Neural cell (in vitro differentiated cells): ENCODE measurements around the gene BORA.

Experiments
- EP300 ChIP-seq: fragments of 450-650 bp; conservative IDR thresholded peaks from 2 replicates; pipeline ENCODE4 v1.6.1; 2014; ENCODE audit warnings: antibody characterized with exemption, mild to moderate bottlenecking, moderate library complexity; ENCODE audit not compliant: poor library complexity, severe bottlenecking
- EZH2 ChIP-seq: fragments of 200-600, 300-800 bp; shearing (Covaris generic), sonication (generic); IDR thresholded peaks from 2 replicates; pipeline ENCODE4 v1.6.1; 2014; ENCODE audit warnings: antibody characterized with exemption, low read length, borderline replicate concordance, mild to moderate bottlenecking; ENCODE audit not compliant: insufficient read depth, poor library complexity, severe bottlenecking
- POLR2AphosphoS5 ChIP-seq: IDR thresholded peaks from 2 replicates; pipeline ENCODE4 v1.6.1; 2012
- RAD21 ChIP-seq: fragments of 450-650 bp; conservative IDR thresholded peaks from 2 replicates; pipeline ENCODE4 v1.6.1; 2014; ENCODE audit warnings: antibody characterized with exemption, mild to moderate bottlenecking, moderate library complexity
- TF ChIP-seq, protein P1 (sequence below): fragments of 450-650 bp; IDR thresholded peaks from 2 replicates; pipeline ENCODE4 v1.5.1; 2014; ENCODE audit warnings: antibody characterized with exemption, mild to moderate bottlenecking, moderate library complexity; ENCODE audit not compliant: poor library complexity, severe bottlenecking
- TF ChIP-seq, protein P2 (sequence below): IDR thresholded peaks from 2 replicates; pipeline ENCODE4 v1.6.1; 2012; ENCODE audit warnings: borderline replicate concordance

DNA sequence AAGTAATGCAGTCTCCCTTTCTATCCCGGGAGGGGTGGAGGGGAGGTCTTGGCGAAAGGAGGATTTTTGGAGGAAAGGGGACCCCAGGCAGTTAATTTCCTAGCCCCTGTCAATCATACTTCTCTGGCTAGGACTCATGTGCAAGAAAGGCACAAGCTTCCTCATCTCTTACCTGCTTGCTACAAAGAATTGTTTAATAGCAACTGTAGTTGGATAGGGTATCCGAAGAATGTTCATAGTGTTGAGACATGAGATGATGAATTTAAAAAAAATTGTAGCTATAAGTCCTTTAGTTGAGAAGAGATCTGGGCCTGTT lies 525 bp downstream of the BORA start:
- TF ChIP-seq, protein P1, sequence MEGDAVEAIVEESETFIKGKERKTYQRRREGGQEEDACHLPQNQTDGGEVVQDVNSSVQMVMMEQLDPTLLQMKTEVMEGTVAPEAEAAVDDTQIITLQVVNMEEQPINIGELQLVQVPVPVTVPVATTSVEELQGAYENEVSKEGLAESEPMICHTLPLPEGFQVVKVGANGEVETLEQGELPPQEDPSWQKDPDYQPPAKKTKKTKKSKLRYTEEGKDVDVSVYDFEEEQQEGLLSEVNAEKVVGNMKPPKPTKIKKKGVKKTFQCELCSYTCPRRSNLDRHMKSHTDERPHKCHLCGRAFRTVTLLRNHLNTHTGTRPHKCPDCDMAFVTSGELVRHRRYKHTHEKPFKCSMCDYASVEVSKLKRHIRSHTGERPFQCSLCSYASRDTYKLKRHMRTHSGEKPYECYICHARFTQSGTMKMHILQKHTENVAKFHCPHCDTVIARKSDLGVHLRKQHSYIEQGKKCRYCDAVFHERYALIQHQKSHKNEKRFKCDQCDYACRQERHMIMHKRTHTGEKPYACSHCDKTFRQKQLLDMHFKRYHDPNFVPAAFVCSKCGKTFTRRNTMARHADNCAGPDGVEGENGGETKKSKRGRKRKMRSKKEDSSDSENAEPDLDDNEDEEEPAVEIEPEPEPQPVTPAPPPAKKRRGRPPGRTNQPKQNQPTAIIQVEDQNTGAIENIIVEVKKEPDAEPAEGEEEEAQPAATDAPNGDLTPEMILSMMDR, result no peak
- TF ChIP-seq RAD21 (no peak), EZH2 (no peak), EP300 (no peak), POLR2AphosphoS5 (no peak)
- TF ChIP-seq, protein P2, sequence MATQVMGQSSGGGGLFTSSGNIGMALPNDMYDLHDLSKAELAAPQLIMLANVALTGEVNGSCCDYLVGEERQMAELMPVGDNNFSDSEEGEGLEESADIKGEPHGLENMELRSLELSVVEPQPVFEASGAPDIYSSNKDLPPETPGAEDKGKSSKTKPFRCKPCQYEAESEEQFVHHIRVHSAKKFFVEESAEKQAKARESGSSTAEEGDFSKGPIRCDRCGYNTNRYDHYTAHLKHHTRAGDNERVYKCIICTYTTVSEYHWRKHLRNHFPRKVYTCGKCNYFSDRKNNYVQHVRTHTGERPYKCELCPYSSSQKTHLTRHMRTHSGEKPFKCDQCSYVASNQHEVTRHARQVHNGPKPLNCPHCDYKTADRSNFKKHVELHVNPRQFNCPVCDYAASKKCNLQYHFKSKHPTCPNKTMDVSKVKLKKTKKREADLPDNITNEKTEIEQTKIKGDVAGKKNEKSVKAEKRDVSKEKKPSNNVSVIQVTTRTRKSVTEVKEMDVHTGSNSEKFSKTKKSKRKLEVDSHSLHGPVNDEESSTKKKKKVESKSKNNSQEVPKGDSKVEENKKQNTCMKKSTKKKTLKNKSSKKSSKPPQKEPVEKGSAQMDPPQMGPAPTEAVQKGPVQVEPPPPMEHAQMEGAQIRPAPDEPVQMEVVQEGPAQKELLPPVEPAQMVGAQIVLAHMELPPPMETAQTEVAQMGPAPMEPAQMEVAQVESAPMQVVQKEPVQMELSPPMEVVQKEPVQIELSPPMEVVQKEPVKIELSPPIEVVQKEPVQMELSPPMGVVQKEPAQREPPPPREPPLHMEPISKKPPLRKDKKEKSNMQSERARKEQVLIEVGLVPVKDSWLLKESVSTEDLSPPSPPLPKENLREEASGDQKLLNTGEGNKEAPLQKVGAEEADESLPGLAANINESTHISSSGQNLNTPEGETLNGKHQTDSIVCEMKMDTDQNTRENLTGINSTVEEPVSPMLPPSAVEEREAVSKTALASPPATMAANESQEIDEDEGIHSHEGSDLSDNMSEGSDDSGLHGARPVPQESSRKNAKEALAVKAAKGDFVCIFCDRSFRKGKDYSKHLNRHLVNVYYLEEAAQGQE, result no peak
